Coronary artery (tissue), 2 donors: ENCODE data around the gene FSD1.

ENCODE experiments used
- DNase-seq: peaks from one replicate; pipeline ENCODE4 v3.0.0-alpha.2; 2017; ENCODE audit warnings: low spot score
- H3K27ac ChIP-seq, 2 donors: fragments of 200-600 bp; sonication (generic); one replicate each; pipeline ENCODE4 v1.5.1; 2016 to 2019
- H3K4me3 ChIP-seq: fragments of 200-600 bp; sonication (generic); 2 replicates; pipeline ENCODE4 v1.5.1; 2016; ENCODE audit warnings: mild to moderate bottlenecking, moderate library complexity
- CTCF ChIP-seq: fragments of 200-600 bp; sonication (generic); IDR thresholded peaks from one replicate; pipeline ENCODE4 v1.5.1; 2019; ENCODE audit warnings: antibody characterized with exemption

FSD1 gene

GRCh38 chr19:4304538-4305256, at the start of gene FSD1:
FSD1 (plus strand) TSS chr19:4304598; CDS start chr19:4304747, 149 bp downstream.
- no peak for DNase-seq
- no peak for TF ChIP-seq CTCF
- H3K4me3 ChIP-seq: peak within 1 kb of the TSS; percentile 63
- H3K27ac ChIP-seq: no peak within 1 kb of the TSS

- DNase-seq: no peak
- H3K4me3 ChIP-seq: no peak overlapping the region
- H3K27ac ChIP-seq: no peak overlapping the region
- no peak for TF ChIP-seq CTCF
Observed at GRCh38 chr19:4256563-4256962, 47.8 kb upstream of the FSD1 start.

GRCh38 chr19:4257025-4257424, 47.4 kb upstream of the FSD1 start:
- Histone ChIP-seq H3K27ac (no peak overlapping the region), H3K4me3 (no peak overlapping the region)
- TF ChIP-seq CTCF: no peak
- DNase-seq: no peak

GRCh38 chr19:4258181-4258580, 46.2 kb upstream of the FSD1 start:
- no peak overlapping the region for H3K27ac ChIP-seq
- DNase-seq: no peak
- no peak overlapping the region for H3K4me3 ChIP-seq
- no peak for TF ChIP-seq CTCF

GRCh38 chr19:4260613-4261191, 43.7 kb upstream of the FSD1 start:
- no peak for DNase-seq
- H3K27ac ChIP-seq: no peak overlapping the region
- no peak for TF ChIP-seq CTCF
- no peak overlapping the region for H3K4me3 ChIP-seq

GRCh38 chr19:4264812-4265211, 39.6 kb upstream of the FSD1 start:
- TF ChIP-seq CTCF: no peak
- Histone ChIP-seq H3K27ac (no peak overlapping the region), H3K4me3 (no peak overlapping the region)
- DNase-seq: no peak
